Measurements from ENCODE around the gene TRAF2. TPM values are rescaled to one million over a fixed set of nuclear protein-coding genes. Genes with fewer than 3 reads are reported as not detected.
"Not testable (repeated sequence)": the region's sequence is repeated elsewhere in the genome, so short reads cannot be mapped to it uniquely, and the experiment has no call there.

Gene TRAF2
- 1 to 10 TPM; 7.4 to 7.5 TPM for total RNA-seq
- polyA plus RNA-seq (ENCODE audit: insufficient read length in 2 of 2): 10 to 100 TPM; 12.4 to 19.3 TPM
- long read RNA-seq, donor 1, partial matches to known transcripts: 8 of 9 reads
- long read RNA-seq, donor 1, other reads (novel, unspliced or antisense): 0 of 9 reads
- long read RNA-seq, donor 2, partial matches to known transcripts: 24 of 25 reads
- long read RNA-seq, donor 2, other reads (novel, unspliced or antisense): 0 of 25 reads
- long read RNA-seq, donor 3, partial matches to known transcripts: 0 of 1 reads
- long read RNA-seq, donor 3, other reads (novel, unspliced or antisense): 0 of 1 reads
- long read RNA-seq, donor 4, transcript TRAF2-201 (11 exons, 2,264 nt): major isoform, 6 of 6 reads
- long read RNA-seq, donor 4, partial matches to known transcripts: 0 of 6 reads
- long read RNA-seq, donor 4, other reads (novel, unspliced or antisense): 0 of 6 reads

GRCh38 chr9:136885950-136886578, at the start of gene TRAF2:
Gene TRAF2, plus strand, starts transcription at chr9:136886516. Its CDS starts 12,225 bp downstream, at chr9:136898741.
- WGBS (ENCODE audit: insufficient coverage): under 1% methylated on average over 88 of the region's 88 CpGs
- peak within 1 kb of the TSS; percentile 66 for H3K4me3 ChIP-seq (ENCODE audit: low read depth, low read length)
- H3K4me1 ChIP-seq (ENCODE audit: control insufficient read depth, insufficient read depth, low read length): peaks cover 31% of the 10 kb centered on the region
- peak within 1 kb of the TSS; percentile 10 for H3K27ac ChIP-seq (ENCODE audit: low read depth, low read length)
- no peaks in the 10 kb centered on the region for H3K9me3 ChIP-seq (ENCODE audit: control insufficient read depth, insufficient read depth, low read length)
- no peaks in the 10 kb centered on the region for H3K27me3 ChIP-seq (ENCODE audit: control insufficient read depth, insufficient read depth, low read length)
- H3K36me3 ChIP-seq (ENCODE audit: control insufficient read depth, insufficient read depth, low read length): peaks cover 15% of the 10 kb centered on the region
- peak; percentile 92 to 100 (median 97) for DNase-seq (ENCODE audit: low read depth in 4 of 6, low spot score in 6 of 6)

DNA sequence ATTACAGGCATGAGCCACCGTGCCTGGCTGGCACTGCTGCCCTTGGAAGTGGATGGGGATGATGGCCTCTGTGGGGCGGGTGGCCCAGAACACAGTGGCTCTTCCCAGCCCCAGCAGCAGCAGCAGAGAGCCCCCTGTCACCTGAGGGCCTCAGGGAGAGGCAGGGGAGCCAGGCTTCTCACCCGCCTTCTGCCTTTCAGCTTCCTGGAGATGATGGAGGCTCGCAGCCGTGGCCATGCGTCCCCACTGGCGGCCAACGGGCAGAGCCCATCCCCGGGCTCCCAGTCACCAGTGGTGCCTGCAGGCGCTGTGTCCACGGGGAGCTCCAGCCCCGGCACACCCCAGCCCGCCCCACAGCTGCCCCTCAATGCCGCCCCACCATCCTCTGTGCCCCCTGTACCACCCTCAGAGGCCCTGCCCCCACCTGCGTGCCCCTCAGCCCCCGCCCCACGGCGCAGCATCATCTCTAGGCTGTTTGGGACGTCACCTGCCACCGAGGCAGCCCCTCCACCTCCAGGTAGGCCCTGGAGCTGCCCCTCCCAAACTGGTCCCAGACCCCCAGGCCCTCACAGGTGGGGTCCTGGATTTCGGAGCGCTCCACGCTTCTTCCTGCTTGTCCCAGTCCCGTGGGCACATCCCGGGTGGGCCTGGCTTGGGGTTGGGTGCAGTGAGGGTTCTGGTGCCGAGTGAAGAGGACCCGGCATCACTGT, 49.0 kb upstream of the TRAF2 start:
- Histone ChIP-seq H3K27ac (ENCODE audit: low read depth, low read length) (no peak overlapping the region), H3K36me3 (ENCODE audit: control insufficient read depth, insufficient read depth, low read length) (peaks cover 87% of the 10 kb centered on the region), H3K4me3 (ENCODE audit: low read depth, low read length) (no peak overlapping the region), H3K9me3 (ENCODE audit: control insufficient read depth, insufficient read depth, low read length) (no peaks in the 10 kb centered on the region), H3K4me1 (ENCODE audit: control insufficient read depth, insufficient read depth, low read length) (peaks cover 26% of the 10 kb centered on the region), H3K27me3 (ENCODE audit: control insufficient read depth, insufficient read depth, low read length) (no peaks in the 10 kb centered on the region)
- no peak for DNase-seq (ENCODE audit: low read depth in 4 of 6, low spot score in 6 of 6)
- 94% methylated on average over 20 of the region's 27 CpGs for whole genome bisulfite sequencing (ENCODE audit: insufficient coverage)

- not testable (repeated sequence) for H3K27me3 ChIP-seq (ENCODE audit: control insufficient read depth, insufficient read depth, low read length); H3K4me3 ChIP-seq (ENCODE audit: low read depth, low read length); H3K27ac ChIP-seq (ENCODE audit: low read depth, low read length); H3K9me3 ChIP-seq (ENCODE audit: control insufficient read depth, insufficient read depth, low read length); DNase-seq (ENCODE audit: low read depth in 4 of 6, low spot score in 6 of 6)
- Histone ChIP-seq H3K4me1 (ENCODE audit: control insufficient read depth, insufficient read depth, low read length) (peaks cover 31% of the 10 kb centered on the region), H3K36me3 (ENCODE audit: control insufficient read depth, insufficient read depth, low read length) (peaks cover 81% of the 10 kb centered on the region)
- WGBS (ENCODE audit: insufficient coverage): 88% methylated on average over 14 of the region's 15 CpGs
Measured at GRCh38 chr9:136837856-136838277, 48.4 kb upstream of the TRAF2 start.

DNA sequence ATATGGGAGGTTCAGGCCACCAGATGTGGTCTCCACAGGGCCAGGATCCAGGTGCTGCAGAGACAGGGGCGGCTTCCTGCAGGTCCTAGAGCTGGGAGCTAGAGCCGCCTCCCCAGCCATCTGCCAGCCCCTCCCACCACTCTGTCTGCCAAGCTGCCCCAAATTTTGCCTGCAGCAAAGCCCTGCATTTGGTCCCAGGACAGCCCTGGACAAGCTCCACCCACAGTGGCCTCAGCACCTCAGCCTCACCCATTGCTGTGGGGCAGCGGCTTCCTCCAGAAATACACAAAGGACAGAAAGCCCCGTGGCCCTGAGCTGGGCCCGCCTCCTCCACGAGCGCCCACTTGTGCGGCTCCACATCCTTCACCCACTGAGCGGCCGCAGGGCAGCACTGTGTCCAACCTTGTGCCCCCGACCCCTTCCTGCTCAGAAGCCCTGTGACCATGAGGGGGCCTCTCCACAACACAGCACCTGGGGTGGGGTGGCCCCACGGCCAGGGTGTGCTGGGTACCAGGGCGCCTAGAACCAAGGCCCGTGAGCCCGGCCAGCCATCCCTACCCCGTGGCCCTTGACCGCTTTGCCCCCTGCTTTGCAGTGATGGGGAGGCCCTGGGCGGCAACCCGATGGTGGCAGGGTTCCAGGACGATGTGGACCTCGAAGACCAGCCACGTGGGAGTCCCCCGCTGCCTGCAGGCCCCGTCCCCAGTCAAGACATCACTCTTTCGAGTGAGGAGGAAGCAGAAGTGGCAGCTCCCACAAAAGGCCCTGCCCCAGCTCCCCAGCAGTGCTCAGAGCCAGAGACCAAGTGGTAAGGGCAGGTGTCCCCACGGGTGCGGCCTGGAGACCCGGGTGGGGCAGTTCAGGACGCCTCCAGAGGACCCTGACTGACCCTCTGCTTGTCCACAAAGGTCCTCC, 47.7 kb upstream of the TRAF2 start:
- peaks cover 38% of the 10 kb centered on the region for H3K4me1 ChIP-seq (ENCODE audit: control insufficient read depth, insufficient read depth, low read length)
- no peak overlapping the region for H3K4me3 ChIP-seq (ENCODE audit: low read depth, low read length)
- WGBS (ENCODE audit: insufficient coverage): 85% methylated on average over 27 of the region's 29 CpGs
- no peaks in the 10 kb centered on the region for H3K9me3 ChIP-seq (ENCODE audit: control insufficient read depth, insufficient read depth, low read length)
- H3K36me3 ChIP-seq (ENCODE audit: control insufficient read depth, insufficient read depth, low read length): peaks cover 74% of the 10 kb centered on the region
- H3K27ac ChIP-seq (ENCODE audit: low read depth, low read length): no peak overlapping the region
- peaks cover 5% of the 10 kb centered on the region for H3K27me3 ChIP-seq (ENCODE audit: control insufficient read depth, insufficient read depth, low read length)
- DNase-seq (ENCODE audit: low read depth in 4 of 6, low spot score in 6 of 6): no peak

GRCh38 chr9:136839229-136840139, 46.8 kb upstream of the TRAF2 start:
- no peak overlapping the region for H3K4me3 ChIP-seq (ENCODE audit: low read depth, low read length)
- no peak for DNase-seq (ENCODE audit: low read depth in 4 of 6, low spot score in 6 of 6)
- peaks cover 46% of the 10 kb centered on the region for H3K4me1 ChIP-seq (ENCODE audit: control insufficient read depth, insufficient read depth, low read length)
- H3K36me3 ChIP-seq (ENCODE audit: control insufficient read depth, insufficient read depth, low read length): peaks cover 72% of the 10 kb centered on the region
- H3K27ac ChIP-seq (ENCODE audit: low read depth, low read length): no peak overlapping the region
- H3K9me3 ChIP-seq (ENCODE audit: control insufficient read depth, insufficient read depth, low read length): no peaks in the 10 kb centered on the region
- H3K27me3 ChIP-seq (ENCODE audit: control insufficient read depth, insufficient read depth, low read length): peaks cover 11% of the 10 kb centered on the region
- WGBS (ENCODE audit: insufficient coverage): 84% methylated on average over 29 of the region's 36 CpGs

DNA sequence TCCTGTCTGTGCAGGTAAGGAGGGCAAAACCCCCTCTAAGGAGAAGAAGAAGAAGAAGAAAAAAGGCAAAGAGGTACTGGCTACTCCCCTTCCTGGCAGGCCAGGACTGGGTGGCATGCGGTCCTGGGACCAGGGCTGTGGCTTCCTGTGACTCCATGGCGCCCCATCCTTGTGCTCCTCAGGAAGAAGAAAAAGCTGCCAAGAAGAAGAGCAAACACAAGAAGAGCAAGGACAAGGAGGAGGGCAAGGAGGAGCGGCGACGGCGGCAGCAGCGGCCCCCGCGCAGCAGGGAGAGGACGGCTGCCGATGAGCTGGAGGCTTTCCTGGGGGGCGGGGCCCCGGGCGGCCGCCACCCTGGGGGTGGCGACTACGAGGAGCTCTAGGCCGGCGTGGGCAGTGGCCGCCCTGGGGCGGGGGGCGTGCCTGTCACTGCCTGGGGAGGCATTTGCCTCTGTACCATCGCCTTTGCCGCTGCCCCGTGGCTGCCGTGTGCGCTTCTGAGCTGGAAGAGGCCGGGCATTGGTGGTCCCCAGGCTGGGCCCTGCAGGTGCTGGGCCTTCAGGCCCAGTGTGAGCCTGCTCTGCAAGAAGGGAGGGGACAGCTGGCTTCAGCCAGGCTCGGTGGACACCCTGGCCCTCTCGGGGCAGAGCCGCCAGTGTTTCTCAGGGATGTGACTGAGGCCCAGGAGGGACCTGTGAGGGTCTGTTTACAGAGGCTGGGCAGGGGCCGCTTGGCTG, 46.0 kb upstream of the TRAF2 start:
- Histone ChIP-seq H3K9me3 (ENCODE audit: control insufficient read depth, insufficient read depth, low read length) (no peaks in the 10 kb centered on the region), H3K4me1 (ENCODE audit: control insufficient read depth, insufficient read depth, low read length) (peaks cover 49% of the 10 kb centered on the region), H3K4me3 (ENCODE audit: low read depth, low read length) (no peak overlapping the region), H3K27ac (ENCODE audit: low read depth, low read length) (no peak overlapping the region), H3K36me3 (ENCODE audit: control insufficient read depth, insufficient read depth, low read length) (peaks cover 71% of the 10 kb centered on the region), H3K27me3 (ENCODE audit: control insufficient read depth, insufficient read depth, low read length) (peaks cover 15% of the 10 kb centered on the region)
- DNase-seq (ENCODE audit: low read depth in 4 of 6, low spot score in 6 of 6): no peak
- whole genome bisulfite sequencing (ENCODE audit: insufficient coverage): 59% methylated on average over 30 of the region's 32 CpGs

DNA sequence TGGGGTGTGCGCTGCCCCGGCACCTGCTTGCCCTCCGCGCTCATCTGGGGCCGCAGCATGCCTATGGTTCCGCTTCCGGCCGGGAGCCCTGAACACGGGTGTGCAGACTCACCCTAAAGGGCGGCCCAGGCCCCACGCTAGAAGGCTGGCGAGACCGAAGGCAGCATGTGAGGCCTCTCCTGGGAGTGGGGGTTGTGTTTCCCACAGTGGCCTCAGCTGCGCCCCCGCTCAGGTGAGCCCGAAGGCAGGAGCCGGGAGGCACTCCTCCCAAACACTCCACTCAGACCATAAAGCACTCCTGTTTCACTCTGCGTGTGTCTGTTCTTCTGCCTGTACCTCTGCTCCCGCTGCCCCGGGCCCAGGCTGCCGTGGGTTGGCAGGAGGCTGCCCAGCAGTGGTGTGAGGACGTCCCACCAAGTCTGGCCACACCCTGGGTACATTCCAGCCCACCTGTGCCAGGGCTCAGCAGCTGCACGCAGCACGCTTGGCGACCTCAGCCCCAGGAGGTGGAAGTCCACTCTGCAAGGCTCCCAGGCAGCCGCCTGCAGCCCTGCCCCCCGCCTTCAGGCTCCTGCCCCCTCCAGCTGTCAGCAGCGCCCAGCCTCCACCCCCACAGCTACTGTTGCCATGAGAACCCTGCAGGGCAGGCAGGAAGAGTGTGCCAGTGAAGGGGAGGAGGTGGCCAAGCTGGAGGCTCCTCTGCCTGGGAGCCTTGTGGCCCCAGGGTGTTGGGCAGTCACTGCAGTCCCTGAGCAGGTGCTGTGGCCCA, 45.3 kb upstream of the TRAF2 start:
- peak in 2 of 6 donors; percentile 68 to 71 for DNase-seq (ENCODE audit: low read depth in 4 of 6, low spot score in 6 of 6)
- H3K27me3 ChIP-seq (ENCODE audit: control insufficient read depth, insufficient read depth, low read length): peaks cover 21% of the 10 kb centered on the region
- H3K4me1 ChIP-seq (ENCODE audit: control insufficient read depth, insufficient read depth, low read length): peaks cover 49% of the 10 kb centered on the region
- 53% methylated on average over 26 of the region's 28 CpGs for WGBS (ENCODE audit: insufficient coverage)
- no peaks in the 10 kb centered on the region for H3K9me3 ChIP-seq (ENCODE audit: control insufficient read depth, insufficient read depth, low read length)
- H3K27ac ChIP-seq (ENCODE audit: low read depth, low read length): peak overlapping the region; percentile 52
- H3K4me3 ChIP-seq (ENCODE audit: low read depth, low read length): no peak overlapping the region
- H3K36me3 ChIP-seq (ENCODE audit: control insufficient read depth, insufficient read depth, low read length): peaks cover 69% of the 10 kb centered on the region
